NT2/D1 (cell line): ENCODE measurements around the gene TMEM150C.

Experiments
- SUZ12 ChIP-seq: IDR thresholded peaks from 2 replicates; pipeline ENCODE4 v1.6.1; 2011; ENCODE audit not compliant: insufficient read length, insufficient read depth; ENCODE audit errors: extremely low read depth
- YY1 ChIP-seq: IDR thresholded peaks from 2 replicates; pipeline ENCODE4 v1.6.1; 2011; ENCODE audit not compliant: insufficient read length, insufficient read depth
- ZNF274 ChIP-seq: IDR thresholded peaks from 2 replicates; pipeline ENCODE4 v1.6.1; 2011; ENCODE audit warnings: mild to moderate bottlenecking, low read depth, low read length

DNA sequence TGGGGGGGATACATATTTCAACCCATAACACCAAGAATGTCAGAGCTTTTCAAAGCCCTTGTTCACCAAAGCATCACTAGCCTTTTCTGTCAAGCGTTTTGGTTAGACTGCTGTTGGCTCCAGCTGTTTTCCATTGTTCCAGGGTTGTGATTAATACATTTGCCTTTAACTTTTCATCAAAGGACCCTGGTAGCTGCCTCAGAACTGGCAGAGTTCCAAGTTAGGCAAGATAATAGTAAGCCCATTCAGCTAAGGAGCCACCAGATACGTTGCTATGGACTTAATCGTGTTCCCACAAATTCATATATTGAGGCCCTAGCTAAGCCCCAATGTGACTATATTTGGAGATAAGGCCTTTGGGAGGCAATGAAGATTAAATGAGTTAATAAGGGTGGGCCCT, 94.3 kb downstream of the TMEM150C start:
- no peak for TF ChIP-seq YY1
- no peak for TF ChIP-seq SUZ12
- no peak for TF ChIP-seq ZNF274
